GM23248 (cell line): ENCODE measurements around the gene RNF224.

Experiments used
- EZH2 ChIP-seq: fragments of 200-600 bp; sonication (generic); IDR thresholded peaks from 2 replicates; pipeline ENCODE4 v1.6.1; 2018; ENCODE audit warnings: antibody characterized with exemption, mild to moderate bottlenecking; ENCODE audit not compliant: insufficient read depth, poor library complexity, severe bottlenecking
- EZH2phosphoT487 ChIP-seq: fragments of 200-600 bp; sonication (generic); IDR thresholded peaks from 2 replicates; pipeline ENCODE4 v1.6.1; 2018; ENCODE audit warnings: antibody characterized with exemption, moderate library complexity, mild to moderate bottlenecking, low read depth; ENCODE audit not compliant: insufficient read depth

GRCh38 chr9:137191691-137192447 lies 35.4 kb upstream of the RNF224 start:
- TF ChIP-seq EZH2 (no peak), EZH2phosphoT487 (no peak)
